SK-N-MC (cell line): ENCODE data around the gene SLC9A7.

Experiments used
- EZH2 ChIP-seq: fragments of 200-600 bp; sonication (generic); IDR thresholded peaks from one replicate; pipeline ENCODE4 v1.6.1; 2017; ENCODE audit warnings: antibody characterized with exemption
- POLR2AphosphoS5 ChIP-seq: IDR thresholded peaks from 2 replicates; pipeline ENCODE4 v1.6.1; 2012; ENCODE audit warnings: mild to moderate bottlenecking, low read depth, low read length, borderline replicate concordance

- TF ChIP-seq EZH2 = no peak
- no peak for TF ChIP-seq POLR2AphosphoS5
Measured at GRCh38 chrX:46597208-46597607, 161.7 kb downstream of the SLC9A7 start.
